ENCODE results near the gene E2F1. TPM values are rescaled to one million over a fixed set of nuclear protein-coding genes. Genes with fewer than 3 reads are reported as not detected.

E2F1 gene
- total and polyA plus RNA-seq, 2 experiments from 2014 or later, result 12.1 to 42.6 TPM

DNA sequence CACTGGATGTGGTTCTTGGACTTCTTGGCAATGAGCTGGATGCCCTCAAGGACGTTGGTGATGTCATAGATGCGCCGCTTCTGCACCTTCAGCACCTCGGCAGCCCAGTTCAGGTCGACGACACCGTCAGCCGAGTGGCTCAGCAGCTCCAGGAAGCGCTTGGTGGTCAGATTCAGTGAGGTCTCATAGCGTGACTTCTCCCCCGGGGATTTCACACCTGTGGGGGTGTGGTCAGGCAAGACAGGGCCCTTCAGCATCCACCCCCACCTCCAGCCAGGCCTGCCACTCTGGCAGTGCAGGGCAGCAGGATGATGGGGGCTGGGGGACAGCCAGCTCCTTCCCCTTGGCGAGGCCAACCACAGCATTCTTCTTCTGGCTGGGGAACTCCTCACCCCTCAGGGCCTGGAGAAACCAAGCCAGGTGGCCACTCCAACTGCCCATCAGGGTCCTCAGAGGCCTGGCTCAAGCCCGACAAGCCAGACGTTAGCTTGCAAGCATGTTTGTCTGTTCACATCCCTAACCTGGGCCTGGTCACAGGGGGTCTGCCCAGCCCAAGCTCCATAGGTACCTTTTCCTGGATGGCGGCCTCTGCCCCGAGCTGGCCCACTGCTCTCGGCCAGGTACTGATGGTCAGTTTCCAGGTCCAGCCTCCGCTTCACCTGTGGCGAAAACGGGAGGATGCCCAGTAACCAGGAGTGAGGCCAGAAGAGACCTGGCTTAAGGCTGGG is 6.3 kb downstream of the E2F1 start:
- Mint-ChIP-seq H3K4me3 (no peak overlapping the region), H3K36me3 (ENCODE audit: low read depth) (peaks cover 37% of the 10 kb centered on the region), H3K4me1 (peaks cover 28% of the 10 kb centered on the region), H3K9me3 (no peaks in the 10 kb centered on the region; the same call in 2 of the 3 replicates), H3K27ac (no peak overlapping the region), H3K27me3 (ENCODE audit: insufficient read depth, low read depth, poor library complexity) (peaks cover 9% of the 10 kb centered on the region)
- Histone ChIP-seq H2AFZ (no peak overlapping the region), H4K20me1 (replicated peaks; ENCODE audit: insufficient read depth) (peaks cover 28% of the 10 kb centered on the region; the same call in 1 of the 2 replicates), H3K4me3 (no peak overlapping the region), H3K4me2 (no peak overlapping the region), H3K4me1 (ENCODE audit: insufficient read depth) (peaks cover 12% of the 10 kb centered on the region), H3K79me2 (replicated peaks; ENCODE audit: insufficient read depth) (peaks cover 31% of the 10 kb centered on the region), H3F3A (replicated peaks; ENCODE audit: low read depth) (peaks cover 13% of the 10 kb centered on the region; the same call in 1 of the 2 replicates), H3K36me3 (ENCODE audit: insufficient read depth) (peaks cover 4% of the 10 kb centered on the region; the same call in 1 of the 2 replicates), H3K9me2 (ENCODE audit: insufficient read depth) (no peaks in the 10 kb centered on the region), H3K27me3 (ENCODE audit: insufficient read depth) (no peaks in the 10 kb centered on the region), H3K27ac (ENCODE audit: low read depth) (no peak overlapping the region)
- DNase-seq (ENCODE audit: low spot score) (no peak), ATAC-seq (no peak)
- TF ChIP-seq STAT1 (IDR thresholded peaks at IDR 0.05; ENCODE audit: unreplicated experiment) (no peak), POLR2AphosphoS5 (IDR thresholded peaks at IDR 0.05; ENCODE audit: low read depth) (no peak), JUNB (IDR thresholded peaks at IDR 0.05; ENCODE audit: unreplicated experiment) (no peak), EZH2phosphoT487 (IDR thresholded peaks at IDR 0.05; ENCODE audit: unreplicated experiment) (no peak), CREB1 (CRISPR knock-in tag; IDR thresholded peaks at IDR 0.05; ENCODE audit: low read depth) (no peak), ZNF331 (CRISPR knock-in tag; IDR thresholded peaks at IDR 0.05; ENCODE audit: low read depth) (no peak), NANOG (IDR thresholded peaks at IDR 0.05; ENCODE audit: borderline replicate concordance) (no peak), ZNF114 (CRISPR knock-in tag; IDR thresholded peaks at IDR 0.05) (no peak), EZH2 (IDR thresholded peaks at IDR 0.05; ENCODE audit: low read depth, unreplicated experiment) (no peak)
- TF ChIP-seq, protein P1, sequence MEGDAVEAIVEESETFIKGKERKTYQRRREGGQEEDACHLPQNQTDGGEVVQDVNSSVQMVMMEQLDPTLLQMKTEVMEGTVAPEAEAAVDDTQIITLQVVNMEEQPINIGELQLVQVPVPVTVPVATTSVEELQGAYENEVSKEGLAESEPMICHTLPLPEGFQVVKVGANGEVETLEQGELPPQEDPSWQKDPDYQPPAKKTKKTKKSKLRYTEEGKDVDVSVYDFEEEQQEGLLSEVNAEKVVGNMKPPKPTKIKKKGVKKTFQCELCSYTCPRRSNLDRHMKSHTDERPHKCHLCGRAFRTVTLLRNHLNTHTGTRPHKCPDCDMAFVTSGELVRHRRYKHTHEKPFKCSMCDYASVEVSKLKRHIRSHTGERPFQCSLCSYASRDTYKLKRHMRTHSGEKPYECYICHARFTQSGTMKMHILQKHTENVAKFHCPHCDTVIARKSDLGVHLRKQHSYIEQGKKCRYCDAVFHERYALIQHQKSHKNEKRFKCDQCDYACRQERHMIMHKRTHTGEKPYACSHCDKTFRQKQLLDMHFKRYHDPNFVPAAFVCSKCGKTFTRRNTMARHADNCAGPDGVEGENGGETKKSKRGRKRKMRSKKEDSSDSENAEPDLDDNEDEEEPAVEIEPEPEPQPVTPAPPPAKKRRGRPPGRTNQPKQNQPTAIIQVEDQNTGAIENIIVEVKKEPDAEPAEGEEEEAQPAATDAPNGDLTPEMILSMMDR (conservative IDR thresholded peaks at IDR 0.05; ENCODE audit: low read depth in 2 of 2), result no peak
- TF ChIP-seq, protein P2, sequence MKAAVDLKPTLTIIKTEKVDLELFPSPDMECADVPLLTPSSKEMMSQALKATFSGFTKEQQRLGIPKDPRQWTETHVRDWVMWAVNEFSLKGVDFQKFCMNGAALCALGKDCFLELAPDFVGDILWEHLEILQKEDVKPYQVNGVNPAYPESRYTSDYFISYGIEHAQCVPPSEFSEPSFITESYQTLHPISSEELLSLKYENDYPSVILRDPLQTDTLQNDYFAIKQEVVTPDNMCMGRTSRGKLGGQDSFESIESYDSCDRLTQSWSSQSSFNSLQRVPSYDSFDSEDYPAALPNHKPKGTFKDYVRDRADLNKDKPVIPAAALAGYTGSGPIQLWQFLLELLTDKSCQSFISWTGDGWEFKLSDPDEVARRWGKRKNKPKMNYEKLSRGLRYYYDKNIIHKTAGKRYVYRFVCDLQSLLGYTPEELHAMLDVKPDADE (IDR thresholded peaks at IDR 0.05), result no peak
- TF ChIP-seq, protein P3, sequence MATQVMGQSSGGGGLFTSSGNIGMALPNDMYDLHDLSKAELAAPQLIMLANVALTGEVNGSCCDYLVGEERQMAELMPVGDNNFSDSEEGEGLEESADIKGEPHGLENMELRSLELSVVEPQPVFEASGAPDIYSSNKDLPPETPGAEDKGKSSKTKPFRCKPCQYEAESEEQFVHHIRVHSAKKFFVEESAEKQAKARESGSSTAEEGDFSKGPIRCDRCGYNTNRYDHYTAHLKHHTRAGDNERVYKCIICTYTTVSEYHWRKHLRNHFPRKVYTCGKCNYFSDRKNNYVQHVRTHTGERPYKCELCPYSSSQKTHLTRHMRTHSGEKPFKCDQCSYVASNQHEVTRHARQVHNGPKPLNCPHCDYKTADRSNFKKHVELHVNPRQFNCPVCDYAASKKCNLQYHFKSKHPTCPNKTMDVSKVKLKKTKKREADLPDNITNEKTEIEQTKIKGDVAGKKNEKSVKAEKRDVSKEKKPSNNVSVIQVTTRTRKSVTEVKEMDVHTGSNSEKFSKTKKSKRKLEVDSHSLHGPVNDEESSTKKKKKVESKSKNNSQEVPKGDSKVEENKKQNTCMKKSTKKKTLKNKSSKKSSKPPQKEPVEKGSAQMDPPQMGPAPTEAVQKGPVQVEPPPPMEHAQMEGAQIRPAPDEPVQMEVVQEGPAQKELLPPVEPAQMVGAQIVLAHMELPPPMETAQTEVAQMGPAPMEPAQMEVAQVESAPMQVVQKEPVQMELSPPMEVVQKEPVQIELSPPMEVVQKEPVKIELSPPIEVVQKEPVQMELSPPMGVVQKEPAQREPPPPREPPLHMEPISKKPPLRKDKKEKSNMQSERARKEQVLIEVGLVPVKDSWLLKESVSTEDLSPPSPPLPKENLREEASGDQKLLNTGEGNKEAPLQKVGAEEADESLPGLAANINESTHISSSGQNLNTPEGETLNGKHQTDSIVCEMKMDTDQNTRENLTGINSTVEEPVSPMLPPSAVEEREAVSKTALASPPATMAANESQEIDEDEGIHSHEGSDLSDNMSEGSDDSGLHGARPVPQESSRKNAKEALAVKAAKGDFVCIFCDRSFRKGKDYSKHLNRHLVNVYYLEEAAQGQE (IDR thresholded peaks at IDR 0.05; ENCODE audit: unreplicated experiment), result no peak
- TF ChIP-seq, protein P4, sequence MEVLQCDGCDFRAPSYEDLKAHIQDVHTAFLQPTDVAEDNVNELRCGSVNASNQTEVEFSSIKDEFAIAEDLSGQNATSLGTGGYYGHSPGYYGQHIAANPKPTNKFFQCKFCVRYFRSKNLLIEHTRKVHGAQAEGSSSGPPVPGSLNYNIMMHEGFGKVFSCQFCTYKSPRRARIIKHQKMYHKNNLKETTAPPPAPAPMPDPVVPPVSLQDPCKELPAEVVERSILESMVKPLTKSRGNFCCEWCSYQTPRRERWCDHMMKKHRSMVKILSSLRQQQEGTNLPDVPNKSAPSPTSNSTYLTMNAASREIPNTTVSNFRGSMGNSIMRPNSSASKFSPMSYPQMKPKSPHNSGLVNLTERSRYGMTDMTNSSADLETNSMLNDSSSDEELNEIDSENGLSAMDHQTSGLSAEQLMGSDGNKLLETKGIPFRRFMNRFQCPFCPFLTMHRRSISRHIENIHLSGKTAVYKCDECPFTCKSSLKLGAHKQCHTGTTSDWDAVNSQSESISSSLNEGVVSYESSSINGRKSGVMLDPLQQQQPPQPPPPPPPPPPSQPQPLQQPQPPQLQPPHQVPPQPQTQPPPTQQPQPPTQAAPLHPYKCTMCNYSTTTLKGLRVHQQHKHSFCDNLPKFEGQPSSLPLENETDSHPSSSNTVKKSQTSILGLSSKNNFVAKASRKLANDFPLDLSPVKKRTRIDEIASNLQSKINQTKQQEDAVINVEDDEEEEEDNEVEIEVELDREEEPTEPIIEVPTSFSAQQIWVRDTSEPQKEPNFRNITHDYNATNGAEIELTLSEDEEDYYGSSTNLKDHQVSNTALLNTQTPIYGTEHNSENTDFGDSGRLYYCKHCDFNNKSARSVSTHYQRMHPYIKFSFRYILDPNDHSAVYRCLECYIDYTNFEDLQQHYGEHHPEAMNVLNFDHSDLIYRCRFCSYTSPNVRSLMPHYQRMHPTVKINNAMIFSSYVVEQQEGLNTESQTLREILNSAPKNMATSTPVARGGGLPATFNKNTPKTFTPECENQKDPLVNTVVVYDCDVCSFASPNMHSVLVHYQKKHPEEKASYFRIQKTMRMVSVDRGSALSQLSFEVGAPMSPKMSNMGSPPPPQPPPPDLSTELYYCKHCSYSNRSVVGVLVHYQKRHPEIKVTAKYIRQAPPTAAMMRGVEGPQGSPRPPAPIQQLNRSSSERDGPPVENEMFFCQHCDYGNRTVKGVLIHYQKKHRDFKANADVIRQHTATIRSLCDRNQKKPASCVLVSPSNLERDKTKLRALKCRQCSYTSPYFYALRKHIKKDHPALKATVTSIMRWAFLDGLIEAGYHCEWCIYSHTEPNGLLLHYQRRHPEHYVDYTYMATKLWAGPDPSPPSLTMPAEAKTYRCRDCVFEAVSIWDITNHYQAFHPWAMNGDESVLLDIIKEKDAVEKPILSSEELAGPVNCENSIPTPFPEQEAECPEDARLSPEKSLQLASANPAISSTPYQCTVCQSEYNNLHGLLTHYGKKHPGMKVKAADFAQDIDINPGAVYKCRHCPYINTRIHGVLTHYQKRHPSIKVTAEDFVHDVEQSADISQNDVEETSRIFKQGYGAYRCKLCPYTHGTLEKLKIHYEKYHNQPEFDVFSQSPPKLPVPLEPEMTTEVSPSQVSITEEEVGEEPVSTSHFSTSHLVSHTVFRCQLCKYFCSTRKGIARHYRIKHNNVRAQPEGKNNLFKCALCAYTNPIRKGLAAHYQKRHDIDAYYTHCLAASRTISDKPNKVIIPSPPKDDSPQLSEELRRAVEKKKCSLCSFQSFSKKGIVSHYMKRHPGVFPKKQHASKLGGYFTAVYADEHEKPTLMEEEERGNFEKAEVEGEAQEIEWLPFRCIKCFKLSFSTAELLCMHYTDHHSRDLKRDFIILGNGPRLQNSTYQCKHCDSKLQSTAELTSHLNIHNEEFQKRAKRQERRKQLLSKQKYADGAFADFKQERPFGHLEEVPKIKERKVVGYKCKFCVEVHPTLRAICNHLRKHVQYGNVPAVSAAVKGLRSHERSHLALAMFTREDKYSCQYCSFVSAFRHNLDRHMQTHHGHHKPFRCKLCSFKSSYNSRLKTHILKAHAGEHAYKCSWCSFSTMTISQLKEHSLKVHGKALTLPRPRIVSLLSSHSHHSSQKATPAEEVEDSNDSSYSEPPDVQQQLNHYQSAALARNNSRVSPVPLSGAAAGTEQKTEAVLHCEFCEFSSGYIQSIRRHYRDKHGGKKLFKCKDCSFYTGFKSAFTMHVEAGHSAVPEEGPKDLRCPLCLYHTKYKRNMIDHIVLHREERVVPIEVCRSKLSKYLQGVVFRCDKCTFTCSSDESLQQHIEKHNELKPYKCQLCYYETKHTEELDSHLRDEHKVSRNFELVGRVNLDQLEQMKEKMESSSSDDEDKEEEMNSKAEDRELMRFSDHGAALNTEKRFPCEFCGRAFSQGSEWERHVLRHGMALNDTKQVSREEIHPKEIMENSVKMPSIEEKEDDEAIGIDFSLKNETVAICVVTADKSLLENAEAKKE (CRISPR knock-in tag; IDR thresholded peaks at IDR 0.05), result no peak
